ENCODE results near the gene BCAN.

GRCh38 chr1:156692925-156693847 lies 51.3 kb downstream of the BCAN start:
- TF ChIP-seq EZH2 (IDR thresholded peaks at IDR 0.05) (no peak), POLR2AphosphoS5 (IDR thresholded peaks at IDR 0.05; ENCODE audit: borderline replicate concordance, low read depth, low read length) (no peak)

Measured in SK-N-MC (cell line).